NB4 (cell line): ENCODE measurements around the gene MCC.

Experiments used
- DNase-seq: peaks from one replicate; pipeline ENCODE4 v3.0.0; 2010; ENCODE audit warnings: low read depth
- H3K4me3 ChIP-seq: one replicate; pipeline ENCODE4 v1.5.1; 2011; ENCODE audit warnings: mild to moderate bottlenecking, low read depth, low read length, moderate library complexity
- CTCF ChIP-seq: IDR thresholded peaks from one replicate; pipeline ENCODE4 v1.5.1; 2012; ENCODE audit warnings: low read depth, low read length
- MYC ChIP-seq: IDR thresholded peaks from 2 replicates; pipeline ENCODE4 v1.6.1; 2011; ENCODE audit warnings: low read depth, low read length
- POLR2A ChIP-seq: IDR thresholded peaks from 2 replicates; pipeline ENCODE4 v1.6.1; 2011; ENCODE audit warnings: mild to moderate bottlenecking; ENCODE audit not compliant: insufficient read length; ENCODE audit errors: extremely low read depth
- TF ChIP-seq, protein P1 (sequence below): IDR thresholded peaks from 2 replicates; pipeline ENCODE4 v1.6.1; 2011; ENCODE audit warnings: low read depth, low read length

MCC gene

DNA sequence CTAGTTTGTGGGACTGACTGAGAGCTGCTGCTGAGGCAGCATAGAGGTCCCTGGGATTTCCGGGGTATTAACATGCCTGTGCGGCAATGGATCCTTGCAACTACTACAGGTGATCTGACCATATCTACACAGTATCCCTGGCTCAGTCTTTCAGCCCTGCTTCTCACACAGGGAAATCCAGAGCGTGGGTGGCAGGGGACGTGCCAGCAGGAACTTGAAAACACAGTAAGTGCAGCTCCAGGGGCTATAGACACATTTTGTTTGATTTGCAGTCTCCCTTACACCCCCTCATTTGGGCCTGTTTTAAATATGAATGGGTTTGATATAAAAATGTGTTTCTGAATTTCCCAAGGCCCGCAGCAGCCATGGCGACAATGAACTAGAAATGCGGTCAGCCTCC is 302.2 kb downstream of the MCC start:
- H3K4me3 ChIP-seq: no peak overlapping the region
- DNase-seq: no peak
- TF ChIP-seq, protein P1, sequence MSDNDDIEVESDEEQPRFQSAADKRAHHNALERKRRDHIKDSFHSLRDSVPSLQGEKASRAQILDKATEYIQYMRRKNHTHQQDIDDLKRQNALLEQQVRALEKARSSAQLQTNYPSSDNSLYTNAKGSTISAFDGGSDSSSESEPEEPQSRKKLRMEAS: no peak
- no peak for TF ChIP-seq MYC
- no peak for TF ChIP-seq CTCF

DNA sequence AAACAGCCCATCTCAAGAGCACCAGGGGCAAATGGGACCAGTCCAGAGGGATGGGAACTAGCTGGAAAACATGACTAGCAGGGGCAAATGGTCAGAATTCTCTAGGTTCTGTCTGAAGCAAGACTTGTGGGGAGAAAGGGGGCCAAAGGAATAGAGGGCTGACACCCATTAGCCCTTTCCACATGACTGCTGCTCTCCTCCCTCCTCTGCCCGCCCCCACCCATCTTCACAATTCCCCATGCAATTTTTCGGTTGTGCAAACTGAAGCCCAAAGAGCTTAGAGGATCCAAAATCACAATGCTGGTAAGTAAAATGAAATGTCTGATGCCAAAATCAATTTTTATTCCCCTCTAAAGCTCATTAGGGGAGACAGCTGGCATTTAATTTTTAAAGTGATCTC is 304.6 kb downstream of the MCC start:
- DNase-seq: no peak
- TF ChIP-seq, protein P1: no peak
- TF ChIP-seq MYC (no peak), POLR2A (no peak), CTCF (no peak)
- no peak overlapping the region for H3K4me3 ChIP-seq

DNA sequence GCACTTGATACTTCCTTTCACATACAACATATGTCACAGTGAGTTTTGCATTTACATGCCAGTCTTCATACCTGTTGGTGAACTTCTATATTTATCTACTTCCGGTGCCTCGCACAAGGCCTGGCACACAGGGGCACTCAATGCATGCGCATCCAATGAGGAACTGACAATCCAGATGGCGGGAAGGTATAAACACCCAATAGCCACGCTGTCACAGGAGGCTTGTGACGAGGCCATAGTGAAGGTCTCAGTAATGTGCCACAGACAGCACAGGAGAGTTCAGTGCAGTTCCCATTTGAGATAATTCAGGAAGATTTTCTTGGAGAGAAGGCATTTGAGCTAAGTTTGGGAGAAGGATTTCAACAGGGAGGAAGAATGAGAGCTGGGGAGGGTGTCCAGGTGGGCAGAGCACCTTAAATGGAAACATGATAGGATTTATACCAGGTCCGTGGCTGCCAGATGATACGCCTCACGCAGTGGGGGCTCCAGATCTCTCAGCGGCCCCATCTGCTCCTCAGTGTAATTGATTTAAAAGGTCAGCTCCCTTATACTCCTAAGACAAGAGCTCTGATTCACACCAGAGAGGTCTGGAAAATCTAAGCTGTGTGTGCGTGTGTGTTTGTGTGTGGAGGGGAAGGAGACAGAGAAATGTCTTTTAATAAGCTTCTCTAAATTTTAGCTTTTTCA is 305.5 kb downstream of the MCC start:
- DNase-seq: no peak

GRCh38 chr5:113181853-113182490 is 306.3 kb downstream of the MCC start:
- no peak for DNase-seq
- no peak overlapping the region for H3K4me3 ChIP-seq
- TF ChIP-seq MYC: no peak
- TF ChIP-seq POLR2A: no peak
- no peak for TF ChIP-seq CTCF
- TF ChIP-seq, protein P1: no peak

More for the DNA sequence above, 305.5 kb downstream of the MCC start:
- H3K4me3 ChIP-seq: no peak overlapping the region
- TF ChIP-seq POLR2A: no peak
- TF ChIP-seq, protein P1: no peak
- TF ChIP-seq CTCF: no peak
- TF ChIP-seq MYC: no peak

GRCh38 chr5:113181409-113181808 is 306.8 kb downstream of the MCC start:
- no peak for DNase-seq
- no peak overlapping the region for H3K4me3 ChIP-seq
- TF ChIP-seq POLR2A: no peak
- no peak for TF ChIP-seq MYC

DNA sequence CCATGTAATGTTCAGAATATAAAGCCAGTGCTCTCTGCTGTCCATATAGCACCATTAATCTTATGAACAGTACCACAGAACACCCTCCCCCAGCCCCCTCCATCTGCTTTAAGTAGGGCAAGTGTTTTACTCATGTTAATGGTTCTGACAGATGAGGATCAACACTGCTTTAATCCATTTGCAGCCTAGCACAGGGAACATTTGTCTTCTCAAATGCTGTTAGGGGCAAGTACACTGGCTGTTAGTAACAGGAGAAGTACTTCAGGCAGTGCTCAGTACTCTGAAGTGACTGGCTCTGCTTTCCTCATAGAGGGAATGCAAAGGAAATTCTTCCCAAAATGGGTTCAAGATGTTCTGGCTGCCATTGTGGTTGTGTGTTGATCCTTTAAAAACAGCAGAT is 309.1 kb downstream of the MCC start:
- DNase-seq: no peak

More for the DNA sequence above, 309.1 kb downstream of the MCC start:
- H3K4me3 ChIP-seq: no peak overlapping the region
- TF ChIP-seq CTCF (no peak), MYC (no peak), POLR2A (no peak)
- TF ChIP-seq, protein P1: no peak
